HepG2 (cell line): ENCODE measurements around the gene VPS11. TPM values are rescaled to one million over a fixed set of nuclear protein-coding genes. Genes with fewer than 3 reads are reported as not detected.

Experiments used
- ATAC-seq: fragments of 200-7000 bp; cut with Tn5 transposase; 3 replicates; pipeline ENCODE4 v1.9.1; 2020; ENCODE audit warnings: mild to moderate bottlenecking, moderate library complexity
- BruUV-seq: library from RNA; stranded (reverse); fragments of 400-500 nt; replicated peaks from 2 replicates; lab custom pipeline; 2021; lab: Mats Ljungman, UMichigan
- CTCF ChIA-PET: fragments of 300-600 bp; formaldehyde crosslinking; extraction: SDS; loops from one replicate; lab custom pipeline; 2021; ENCODE audit warnings: low total read pairs, inconsistent platforms, low intra/inter-chr PET ratio; lab: Yijun Ruan, JAX
- POLR2A ChIA-PET: fragments of 350-600 bp; sonication (Branson Sonifier 250); formaldehyde crosslinking; loops from one replicate; lab custom pipeline; 2020; ENCODE audit warnings: antibody characterized with exemption, inconsistent platforms; lab: Yijun Ruan, JAX
- DNase-seq: peaks from one replicate; pipeline ENCODE4 v3.0.0-alpha.2; 2015; ENCODE audit warnings: low spot score
- FAIRE-seq: peaks from 3 replicates; lab custom pipeline; 2011; peaks lifted over from hg19 to GRCh38; lab: Jason Lieb, UNC
- H2AFZ ChIP-seq: one replicate; pipeline ENCODE4 v1.6.1; 2011; ENCODE audit warnings: low read length, inconsistent platforms
- H3K27ac ChIP-seq: fragments of 300-600 bp; 3 replicates; pipeline ENCODE4 v1.8.0; 2011; ENCODE audit warnings: mixed run types, mild to moderate bottlenecking, mixed read lengths, low read length, inconsistent platforms; ENCODE audit not compliant: insufficient read depth; ENCODE audit errors: extremely low read length
- H3K27me3 ChIP-seq, 2 experiments: fragments of 200-600 bp in 1 of 2; 2 replicates in 1 of 2; 3 replicates in 1 of 2; pipeline versions ENCODE4 v1.6.0 to v1.8.0; 2011; ENCODE audit warnings: low read length in 2 of 2, mild to moderate bottlenecking in 2 of 2, moderate library complexity in 2 of 2, inconsistent platforms in 1 of 2; ENCODE audit not compliant: insufficient read depth in 2 of 2, control insufficient read depth in 1 of 2
- H3K36me3 ChIP-seq, 2 experiments: fragments of 200-600 bp in 1 of 2; replicated peaks in 1 of 2; 2 replicates in 1 of 2; 3 replicates in 1 of 2; pipeline versions ENCODE4 v1.5.1 to v1.8.0; 2011; ENCODE audit warnings: low read length in 2 of 2, inconsistent platforms in 1 of 2; ENCODE audit not compliant: insufficient read depth in 2 of 2, control insufficient read depth in 1 of 2
- H3K4me1 ChIP-seq: 2 replicates; pipeline ENCODE4 v1.5.1; 2012; ENCODE audit warnings: low read length, inconsistent platforms; ENCODE audit not compliant: insufficient read depth
- H3K4me2 ChIP-seq: 2 replicates; pipeline ENCODE4 v1.6.0; 2011; ENCODE audit warnings: low read depth, low read length, inconsistent platforms
- H3K4me3 ChIP-seq, 3 experiments: fragments of 200-600 bp in 1 of 3; sonication (generic), shearing (Covaris generic) in 1 of 3; replicated peaks in 1 of 3; 2 replicates each; pipeline ENCODE4 v1.5.1; 2011 to 2016; ENCODE audit warnings: low read length in 3 of 3, inconsistent platforms in 2 of 3, low read depth in 2 of 3, mild to moderate bottlenecking in 2 of 3, control low read depth in 1 of 3, mixed read lengths in 1 of 3; ENCODE audit not compliant: insufficient read depth in 1 of 3
- H3K79me2 ChIP-seq: one replicate; pipeline ENCODE4 v1.6.1; 2011; ENCODE audit warnings: low read length, inconsistent platforms; ENCODE audit not compliant: insufficient read depth
- H3K9ac ChIP-seq: 2 replicates; pipeline ENCODE4 v1.6.0; 2011; ENCODE audit warnings: mild to moderate bottlenecking, low read depth, low read length, inconsistent platforms; ENCODE audit not compliant: insufficient read depth
- H3K9me3 ChIP-seq: 2 replicates; pipeline ENCODE4 v1.5.1; 2012; ENCODE audit warnings: mild to moderate bottlenecking, low read length
- H4K20me1 ChIP-seq: 2 replicates; pipeline ENCODE4 v1.6.0; 2011; ENCODE audit warnings: inconsistent platforms, mild to moderate bottlenecking, low read length, moderate library complexity; ENCODE audit not compliant: insufficient read depth
- FOXC1 ChIP-seq: sonication (generic); formaldehyde crosslinking; IDR thresholded peaks from 2 replicates; pipeline ENCODE4 v1.8.0; 2022; ENCODE audit warnings: mild to moderate bottlenecking, missing genetic modification reagents, borderline replicate concordance
- RBFOX2 ChIP-seq: fragments of 200-400 bp; formaldehyde crosslinking; IDR thresholded peaks from 2 replicates; pipeline ENCODE4 v1.6.1; 2017; ENCODE audit warnings: low read depth, mild to moderate bottlenecking, low read length
- ZC3H13 ChIP-seq: sonication (generic); formaldehyde crosslinking; IDR thresholded peaks from 2 replicates; pipeline ENCODE4 v1.8.1; 2023; ENCODE audit warnings: mild to moderate bottlenecking, missing genetic modification reagents, moderate library complexity
- WGBS: methylation state at CpG from one replicate; pipeline ENCODE4 v1.1.6; 2017; ENCODE audit warnings: low lambda C conversion rate; 5-methylcytosine and 5-hydroxymethylcytosine counted together
- in situ Hi-C: cut with HindIII; loops from 2 replicates; pipeline ENCODE4 v1.10.0; 2017; ENCODE audit warnings: low pct_unique_long_range_greater_than_20kb; ENCODE audit not compliant: extremely low pct_ligation_motif_present
- intact Hi-C: fragments of 100-400 bp; cut with micrococcal nuclease; formaldehyde crosslinking; loops from one replicate; pipeline ENCODE4 v1.10.0; 2022; ENCODE audit not compliant: unreplicated experiment
- polyA plus RNA-seq, 8 experiments: library from polyadenylated mRNA; depleted of rRNA in 3 of 8; stranded (reverse) in 7 of 8; unstranded in 1 of 8; fragments of >200 nt; fragmentation: Illumina TruSeq in 4 of 8; extraction: Trizol in 4 of 8; gene quantifications; 2 replicates each; pipeline versions ENCODE4 v1.2.1 to v1.2.3, GENCODE V29; 2011 to 2016; ENCODE audit warnings: low read depth in 4 of 8, missing spikeins in 1 of 8, mixed read lengths in 1 of 8; ENCODE audit not compliant: insufficient read depth in 1 of 8
- total RNA-seq, 5 experiments: library from RNA; depleted of rRNA; stranded (reverse); fragments of >200 nt; fragmentation: Illumina TruSeq; extraction: Trizol; gene quantifications; 2 replicates each; pipeline ENCODE4 v1.2.3, GENCODE V29; 2016; ENCODE audit warnings: low read depth in 1 of 5
- TF ChIP-seq, protein P1 (sequence below): sonication (generic); formaldehyde crosslinking; IDR thresholded peaks from 2 replicates; pipeline ENCODE4 v1.4.0; 2020; ENCODE audit warnings: mild to moderate bottlenecking, missing genetic modification reagents

Gene VPS11
- total and polyA plus RNA-seq, 2 of the 13 experiments (the other 11 are each of a cell fraction or from before 2014, with no cell fraction given): 13.7 to 21.6 TPM

DNA sequence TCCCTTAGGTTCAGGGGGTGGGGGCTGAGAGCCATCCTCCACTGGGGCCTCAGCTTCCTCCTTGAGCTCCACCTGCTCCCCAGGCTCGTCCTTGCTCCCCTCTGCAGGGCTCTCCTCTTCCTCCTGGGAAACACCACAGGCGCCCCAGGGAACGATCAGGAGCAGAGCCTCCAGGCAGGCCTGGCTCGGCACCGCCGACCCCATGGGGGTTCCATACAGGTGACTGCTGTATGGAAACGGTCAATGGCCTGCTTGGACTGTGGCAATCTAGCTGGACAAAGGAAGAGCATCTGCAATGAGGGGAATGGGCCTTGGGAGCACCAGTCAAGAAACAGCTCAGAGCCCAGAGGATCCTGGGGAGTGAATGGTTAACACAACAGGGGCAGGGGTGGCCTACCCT lies 18.5 kb upstream of the VPS11 start:
- POLR2A ChIA-PET: interaction anchor here (1.1 to 1.4 kb wide), 2 partner anchors 16 to 19 kb away, joined by 3 to 4 read pairs; partner anchors contain the start of gene VPS11
- TF ChIP-seq FOXC1: no peak
- TF ChIP-seq ZC3H13 (CRISPR knock-in tag): no peak
- Histone ChIP-seq H3K79me2 (peaks cover 3% of the 10 kb centered on the region), H3K9ac (no peak overlapping the region), H4K20me1 (peaks cover 3% of the 10 kb centered on the region; the same call in 1 of the 2 replicates), H3K36me3 (peaks cover 55 to 73% of the 10 kb centered on the region in 2 experiments), H3K27ac (no peak overlapping the region), H3K4me1 (no peaks in the 10 kb centered on the region), H2AFZ (no peak overlapping the region), H3K4me3 (no peak overlapping the region), H3K4me2 (no peak overlapping the region), H3K27me3 (no peaks in the 10 kb centered on the region), H3K9me3 (no peaks in the 10 kb centered on the region)
- in situ Hi-C loops (no loop called here), intact Hi-C loops (no loop called here)
- CTCF ChIA-PET: no interaction called here
- BruUV-seq: no TSS peak
- ATAC-seq (no peak), FAIRE-seq (no peak), DNase-seq (no peak)
- 95% methylated on average over 7 of the region's 7 CpGs for WGBS

DNA sequence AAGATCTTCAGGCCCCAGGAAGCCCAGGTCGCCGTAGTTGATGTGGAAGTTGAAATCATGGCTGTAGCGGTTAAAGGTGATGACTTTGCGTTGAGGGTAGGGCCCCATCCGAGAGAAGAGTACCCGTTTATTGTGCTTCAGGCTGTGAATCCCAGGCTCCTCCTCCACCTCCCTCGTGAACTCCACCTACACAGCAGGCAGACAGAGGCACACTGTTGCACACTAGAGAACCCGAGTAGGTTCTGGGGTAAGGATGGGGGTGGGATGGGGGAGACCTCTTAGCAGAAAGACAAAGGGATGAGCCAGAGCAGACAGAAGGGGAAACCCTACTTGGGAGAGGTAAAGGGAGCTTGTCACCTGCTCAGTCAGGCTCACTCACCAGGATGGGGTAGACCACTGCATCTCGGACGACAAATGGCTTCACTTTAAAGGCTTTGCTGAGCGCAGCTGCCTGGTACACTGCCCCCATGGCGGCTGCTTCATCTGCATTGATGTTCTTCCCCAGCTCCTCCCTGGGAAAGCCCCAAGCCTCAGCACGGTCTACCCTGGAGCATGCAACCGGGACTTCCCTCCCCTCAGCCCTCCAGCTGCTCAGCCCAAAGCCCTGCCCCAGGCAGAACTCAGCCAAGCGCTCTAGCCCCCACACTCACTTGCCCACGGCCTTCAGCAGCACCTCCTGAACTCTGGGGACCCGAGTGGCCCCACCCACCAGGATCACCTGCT lies 16.0 kb upstream of the VPS11 start:
- TSS peak; percentile 9 for BruUV-seq

More for the DNA sequence above, 16.0 kb upstream of the VPS11 start:
- Histone ChIP-seq H3K27me3 (no peaks in the 10 kb centered on the region), H3K4me3 (no peak overlapping the region), H3K36me3 (peaks cover 54 to 80% of the 10 kb centered on the region in 2 experiments), H3K79me2 (peaks cover 25% of the 10 kb centered on the region), H3K27ac (no peak overlapping the region), H3K4me2 (no peak overlapping the region), H3K9ac (no peak overlapping the region), H3K4me1 (peaks cover 18% of the 10 kb centered on the region), H4K20me1 (peaks cover 3% of the 10 kb centered on the region; the same call in 1 of the 2 replicates), H2AFZ (no peak overlapping the region), H3K9me3 (no peaks in the 10 kb centered on the region)
- ChIA-PET POLR2A (no interaction called here), CTCF (no interaction called here)
- WGBS: 94% methylated on average over 13 of the region's 17 CpGs
- in situ Hi-C loops (no loop called here), intact Hi-C loops (no loop called here)
- TF ChIP-seq RBFOX2: 0 out of 2 replicates have a peak, but pooled peaks have one; percentile 13
- TF ChIP-seq, protein P1, sequence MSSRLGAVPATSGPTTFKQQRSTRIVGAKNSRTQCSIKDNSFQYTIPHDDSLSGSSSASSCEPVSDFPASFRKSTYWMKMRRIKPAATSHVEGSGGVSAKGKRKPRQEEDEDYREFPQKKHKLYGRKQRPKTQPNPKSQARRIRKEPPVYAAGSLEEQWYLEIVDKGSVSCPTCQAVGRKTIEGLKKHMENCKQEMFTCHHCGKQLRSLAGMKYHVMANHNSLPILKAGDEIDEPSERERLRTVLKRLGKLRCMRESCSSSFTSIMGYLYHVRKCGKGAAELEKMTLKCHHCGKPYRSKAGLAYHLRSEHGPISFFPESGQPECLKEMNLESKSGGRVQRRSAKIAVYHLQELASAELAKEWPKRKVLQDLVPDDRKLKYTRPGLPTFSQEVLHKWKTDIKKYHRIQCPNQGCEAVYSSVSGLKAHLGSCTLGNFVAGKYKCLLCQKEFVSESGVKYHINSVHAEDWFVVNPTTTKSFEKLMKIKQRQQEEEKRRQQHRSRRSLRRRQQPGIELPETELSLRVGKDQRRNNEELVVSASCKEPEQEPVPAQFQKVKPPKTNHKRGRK (CRISPR knock-in tag): no peak
- DNase-seq (no peak), ATAC-seq (no peak), FAIRE-seq (no peak)
